Measurements from ENCODE around the gene CDH16.

GRCh38 chr16:66961914-66962313, 43.2 kb upstream of the CDH16 start:
- TF ChIP-seq ZNF232 (CRISPR knock-in tag; IDR thresholded peaks at IDR 0.05; ENCODE audit: borderline replicate concordance), result no peak
- no peak for TF ChIP-seq ZNF101 (CRISPR knock-in tag; IDR thresholded peaks at IDR 0.05; ENCODE audit: borderline replicate concordance, low read depth)
- no peak for TF ChIP-seq POLR2AphosphoS5 (IDR thresholded peaks at IDR 0.05; ENCODE audit: low read depth, low read length)

Measured in HepG2 (cell line).